GM12878 (cell line): ENCODE data around the gene NUMB. TPM values are rescaled to one million over a fixed set of nuclear protein-coding genes. Genes with fewer than 3 reads are reported as not detected.

Experiments
- ATAC-seq: fragments of 200-7000 bp; cut with Tn5 transposase; 3 replicates; pipeline ENCODE4 v1.9.1; 2020; ENCODE audit warnings: mild to moderate bottlenecking, moderate library complexity
- BruUV-seq: library from RNA; stranded (reverse); fragments of 400-500 nt; replicated peaks from 2 replicates; lab custom pipeline; 2021; lab: Mats Ljungman, UMichigan
- CTCF ChIA-PET: fragments of 300-600 bp; sonication (Branson Sonifier 250); formaldehyde crosslinking; extraction: SDS; loops from one replicate; lab custom pipeline; 2021; ENCODE audit warnings: inconsistent platforms; lab: Yijun Ruan, JAX
- POLR2A ChIA-PET: fragments of 350-600 bp; formaldehyde crosslinking; extraction: SDS; loops from one replicate; lab custom pipeline; 2021; ENCODE audit warnings: inconsistent platforms; lab: Charles Lee
- RAD21 ChIA-PET: fragments of 300-600 bp; sonication (Branson Sonifier 250); formaldehyde crosslinking; loops from one replicate; lab custom pipeline; 2023; ENCODE audit warnings: antibody characterized with exemption; ENCODE audit not compliant: unreplicated experiment; lab: Charles Lee
- SMC1A ChIA-PET: fragments of 300-600 bp; sonication (Branson Sonifier 250); formaldehyde crosslinking; loops from one replicate; lab custom pipeline; 2023; ENCODE audit not compliant: unreplicated experiment, uncharacterized antibody; lab: Charles Lee
- DNase-seq: peaks from one replicate; pipeline ENCODE4 v3.0.0-alpha.2; 2011; ENCODE audit warnings: low read depth, low spot score
- FAIRE-seq: peaks from 3 replicates; lab custom pipeline; 2011; peaks lifted over from hg19 to GRCh38; lab: Jason Lieb, UNC
- H2AFZ ChIP-seq: 2 replicates; pipeline ENCODE4 v1.6.0; 2011; ENCODE audit warnings: low read depth, low read length, control low read depth; ENCODE audit not compliant: control insufficient read depth
- H3K27ac ChIP-seq: 2 replicates; pipeline ENCODE4 v1.5.1; 2011; ENCODE audit warnings: control low read depth; ENCODE audit not compliant: control insufficient read depth, insufficient read depth
- H3K27me3 ChIP-seq, 2 experiments: replicated peaks in 1 of 2; 2 replicates each; pipeline versions ENCODE4 v1.6.0 to v1.6.1; 2011; ENCODE audit warnings: low read length in 1 of 2; ENCODE audit not compliant: control insufficient read depth in 2 of 2, insufficient read depth in 2 of 2
- H3K36me3 ChIP-seq, 2 experiments: 2 replicates each; pipeline ENCODE4 v1.5.1; 2011; ENCODE audit warnings: low read length in 1 of 2; ENCODE audit not compliant: control insufficient read depth in 2 of 2, insufficient read depth in 2 of 2
- H3K4me1 ChIP-seq: 2 replicates; pipeline ENCODE4 v1.6.1; 2011; ENCODE audit warnings: mild to moderate bottlenecking, low read length, moderate library complexity, mixed read lengths; ENCODE audit not compliant: control insufficient read depth, insufficient read depth
- H3K4me2 ChIP-seq: 2 replicates; pipeline ENCODE4 v1.6.0; 2011; ENCODE audit warnings: control low read depth; ENCODE audit not compliant: control insufficient read depth, insufficient read depth
- H3K4me3 ChIP-seq: fragments of 200-600 bp; sonication (generic); 2 replicates; pipeline ENCODE4 v1.5.1; 2016
- H3K79me2 ChIP-seq: 2 replicates; pipeline ENCODE4 v1.6.0; 2011; ENCODE audit warnings: low read length; ENCODE audit not compliant: control insufficient read depth, insufficient read depth
- H3K9ac ChIP-seq: 2 replicates; pipeline ENCODE4 v1.8.0; 2011; ENCODE audit warnings: low read length, control low read depth, mixed read lengths; ENCODE audit not compliant: control insufficient read depth, insufficient read depth
- H3K9me3 ChIP-seq: replicated peaks from 3 replicates; pipeline ENCODE4 v1.5.1; 2011; ENCODE audit warnings: mild to moderate bottlenecking, low read length; ENCODE audit not compliant: control insufficient read depth, insufficient read depth
- H4K20me1 ChIP-seq: 2 replicates; pipeline ENCODE4 v1.6.0; 2011; ENCODE audit not compliant: control insufficient read depth, insufficient read depth
- CBX3 ChIP-seq: fragments of 200-600 bp; sonication (generic); IDR thresholded peaks from 2 replicates; pipeline ENCODE4 v1.6.1; 2016; ENCODE audit warnings: low read depth, borderline replicate concordance
- CREB1 ChIP-seq: IDR thresholded peaks from 2 replicates; pipeline ENCODE4 v1.6.1; 2012; ENCODE audit warnings: low read depth, mild to moderate bottlenecking, inconsistent platforms
- HDAC6 ChIP-seq: fragments of 200-600 bp; sonication (generic); IDR thresholded peaks from one replicate; pipeline ENCODE4 v1.8.0; 2017; ENCODE audit warnings: antibody characterized with exemption; ENCODE audit not compliant: unreplicated experiment
- IKZF2 ChIP-seq, 2 experiments: fragments of 450-650 bp; IDR thresholded peaks; 2 replicates each; pipeline ENCODE4 v1.6.1; 2017; ENCODE audit warnings: mild to moderate bottlenecking in 2 of 2, moderate library complexity in 2 of 2
- IRF3 ChIP-seq: fragments of 450-650 bp; IDR thresholded peaks from 2 replicates; pipeline ENCODE4 v1.6.1; 2014; ENCODE audit warnings: mild to moderate bottlenecking
- LARP7 ChIP-seq: fragments of 450-650 bp; IDR thresholded peaks from 2 replicates; pipeline ENCODE4 v1.6.1; 2017; ENCODE audit warnings: mild to moderate bottlenecking
- NFXL1 ChIP-seq: fragments of 450-650 bp; IDR thresholded peaks from 2 replicates; pipeline ENCODE4 v1.6.1; 2017; ENCODE audit warnings: antibody characterized with exemption, mild to moderate bottlenecking, borderline replicate concordance
- NFYB ChIP-seq: IDR thresholded peaks from 2 replicates; pipeline ENCODE4 v1.6.1; 2011; ENCODE audit warnings: low read depth, mild to moderate bottlenecking, low read length, improper control_type of control experiment, moderate library complexity; ENCODE audit not compliant: insufficient read depth
- RBBP5 ChIP-seq: fragments of 200-600 bp; sonication (generic); conservative IDR thresholded peaks from 2 replicates; pipeline ENCODE4 v1.6.1; 2016
- SUPT20H ChIP-seq: IDR thresholded peaks from 2 replicates; pipeline ENCODE4 v1.6.1; 2011; ENCODE audit warnings: low read depth, mild to moderate bottlenecking, low read length, moderate library complexity, borderline replicate concordance; ENCODE audit not compliant: control insufficient read depth
- SUZ12 ChIP-seq: fragments of 200-600 bp; sonication (generic); IDR thresholded peaks from one replicate; pipeline ENCODE4 v1.6.1; 2018; ENCODE audit warnings: antibody characterized with exemption, mild to moderate bottlenecking; ENCODE audit not compliant: unreplicated experiment
- WRNIP1 ChIP-seq: IDR thresholded peaks from 2 replicates; pipeline ENCODE4 v1.6.1; 2011; ENCODE audit warnings: low read depth, low read length, improper control_type of control experiment, borderline replicate concordance
- ZNF274 ChIP-seq: IDR thresholded peaks from one replicate; pipeline ENCODE4 v1.8.0; 2011; ENCODE audit not compliant: insufficient read length, insufficient read depth
- ZNF592 ChIP-seq: fragments of 450-650 bp; IDR thresholded peaks from 2 replicates; pipeline ENCODE4 v1.6.1; 2017; ENCODE audit warnings: mild to moderate bottlenecking, moderate library complexity
- WGBS: methylation state at CpG from one replicate; pipeline ENCODE4 v1.1.6; 2016; ENCODE audit warnings: low lambda C conversion rate; ENCODE audit not compliant: insufficient replicate concordance, insufficient coverage; ENCODE audit errors: missing lambda C conversion rate; 5-methylcytosine and 5-hydroxymethylcytosine counted together
- in situ Hi-C: fragments of 300-500 bp; cut with MboI; formaldehyde crosslinking; loops from 9 replicates; pipeline ENCODE4 v1.14.3; 2018; ENCODE audit warnings: mixed read lengths
- intact Hi-C: fragments of 100-400 bp; cut with micrococcal nuclease; formaldehyde crosslinking; loops from one replicate; pipeline ENCODE4 v1.14.2; 2022; ENCODE audit not compliant: unreplicated experiment
- polyA plus RNA-seq, 11 experiments: library from polyadenylated mRNA; depleted of rRNA in 4 of 11; unstranded in 6 of 11; stranded (reverse) in 5 of 11; fragments of >200 nt; fragmentation: Nextera tagmentation in 4 of 11; fragmentation: Illumina TruSeq in 1 of 11; extraction: Ambion mirVana in 4 of 11; extraction: Trizol in 1 of 11; gene quantifications; 1 replicate in 1 of 11; 2 replicates in 10 of 11; pipeline versions ENCODE4 v1.2.1 to v1.2.3, GENCODE V29; 2011 to 2016; ENCODE audit warnings: inconsistent platforms in 2 of 11, missing spikeins in 2 of 11, low read depth in 1 of 11
- total RNA-seq, 4 experiments: library from RNA; depleted of rRNA in 3 of 4; stranded (reverse); fragments of >200 nt in 3 of 4; fragmentation: Illumina TruSeq in 1 of 4; extraction: Trizol in 1 of 4; gene quantifications; 2 replicates each; pipeline versions ENCODE4 v1.2.1 to v1.2.3, GENCODE V29; 2013 to 2021
- TF ChIP-seq, protein P1 (sequence below): fragments of 450-650 bp; IDR thresholded peaks from 2 replicates; pipeline ENCODE4 v1.6.1; 2017; ENCODE audit warnings: antibody characterized with exemption, mild to moderate bottlenecking, moderate library complexity
- TF ChIP-seq, protein P2 (sequence below): IDR thresholded peaks from 2 replicates; pipeline ENCODE4 v1.6.1; 2012; ENCODE audit warnings: low read depth, low read length, improper control_type of control experiment

The NUMB gene
- total and polyA plus RNA-seq, 10 of the 15 experiments (the other 5 are each of a cell fraction or from before 2014, with no cell fraction given): 22.0 to 147 (median 48.9) TPM

DNA sequence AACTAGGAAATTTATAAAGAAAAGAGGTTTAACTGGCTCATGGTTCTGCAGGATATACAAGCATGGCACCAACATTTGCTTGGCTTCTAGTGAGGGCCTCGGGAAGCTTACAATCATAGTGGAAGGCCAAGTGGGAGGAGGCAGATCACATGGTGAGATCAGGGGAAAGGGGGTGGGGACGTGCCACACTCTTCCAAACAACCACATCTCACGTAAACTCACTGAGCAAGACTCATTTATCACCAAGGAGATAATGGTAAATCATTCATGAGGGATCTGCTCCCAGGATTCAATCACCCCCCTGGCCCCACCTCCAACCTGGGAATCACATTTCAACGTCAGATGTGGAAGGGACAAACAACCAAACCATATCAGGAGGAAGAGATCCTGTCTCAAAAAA, 35.8 kb downstream of the NUMB start:
- peaks cover 17% of the 10 kb centered on the region for H3K79me2 ChIP-seq
- no peak overlapping the region for H2AFZ ChIP-seq
- H3K36me3 ChIP-seq: peaks cover 2 to 7% of the 10 kb centered on the region in 2 experiments; a peak in 3 of 4 replicates
- intact Hi-C loops: no loop called here
- in situ Hi-C loops: no loop called here
- no peaks in the 10 kb centered on the region for H3K27me3 ChIP-seq
- no peak overlapping the region for H3K4me3 ChIP-seq
- SMC1A ChIA-PET: interaction anchor here (0.5 to 0.9 kb wide), 2 partner anchors 21 to 22 kb away, joined by 3 read pairs; no protein-coding TSS in a partner anchor
- POLR2A ChIA-PET: interaction anchor here (0.7 to 1.2 kb wide), 4 partner anchors 10 to 124 kb away, joined by 3 to 4 read pairs (median 4); no protein-coding TSS in a partner anchor
- no peaks in the 10 kb centered on the region for H3K9me3 ChIP-seq
- DNase-seq: no peak
- H3K4me1 ChIP-seq: peaks cover 10% of the 10 kb centered on the region
- no TSS peak for BruUV-seq
- RAD21 ChIA-PET: no interaction called here
- ATAC-seq: no peak
- no peak overlapping the region for H3K4me2 ChIP-seq
- no peak overlapping the region for H3K9ac ChIP-seq
- FAIRE-seq: no peak
- no peak overlapping the region for H3K27ac ChIP-seq
- 83% methylated on average over 4 of the region's 4 CpGs for WGBS
- CTCF ChIA-PET: interaction anchor here (0.6 kb wide), 1 partner anchor 889 kb away, joined by 3 read pairs; no protein-coding TSS in a partner anchor
- no peaks in the 10 kb centered on the region; the same call in 1 of the 2 replicates for H4K20me1 ChIP-seq
- TF ChIP-seq SUPT20H (no peak), NFYB (no peak), SUZ12 (no peak), ZNF274 (no peak), CBX3 (no peak), IKZF2 (IDR thresholded peaks at IDR 0.05) (no peak; a peak in 1 of 4 replicates), CREB1 (no peak), WRNIP1 (no peak), ZNF592 (no peak), RBBP5 (no peak), LARP7 (no peak), IRF3 (no peak), HDAC6 (no peak), NFXL1 (no peak)
- TF ChIP-seq, protein P1, sequence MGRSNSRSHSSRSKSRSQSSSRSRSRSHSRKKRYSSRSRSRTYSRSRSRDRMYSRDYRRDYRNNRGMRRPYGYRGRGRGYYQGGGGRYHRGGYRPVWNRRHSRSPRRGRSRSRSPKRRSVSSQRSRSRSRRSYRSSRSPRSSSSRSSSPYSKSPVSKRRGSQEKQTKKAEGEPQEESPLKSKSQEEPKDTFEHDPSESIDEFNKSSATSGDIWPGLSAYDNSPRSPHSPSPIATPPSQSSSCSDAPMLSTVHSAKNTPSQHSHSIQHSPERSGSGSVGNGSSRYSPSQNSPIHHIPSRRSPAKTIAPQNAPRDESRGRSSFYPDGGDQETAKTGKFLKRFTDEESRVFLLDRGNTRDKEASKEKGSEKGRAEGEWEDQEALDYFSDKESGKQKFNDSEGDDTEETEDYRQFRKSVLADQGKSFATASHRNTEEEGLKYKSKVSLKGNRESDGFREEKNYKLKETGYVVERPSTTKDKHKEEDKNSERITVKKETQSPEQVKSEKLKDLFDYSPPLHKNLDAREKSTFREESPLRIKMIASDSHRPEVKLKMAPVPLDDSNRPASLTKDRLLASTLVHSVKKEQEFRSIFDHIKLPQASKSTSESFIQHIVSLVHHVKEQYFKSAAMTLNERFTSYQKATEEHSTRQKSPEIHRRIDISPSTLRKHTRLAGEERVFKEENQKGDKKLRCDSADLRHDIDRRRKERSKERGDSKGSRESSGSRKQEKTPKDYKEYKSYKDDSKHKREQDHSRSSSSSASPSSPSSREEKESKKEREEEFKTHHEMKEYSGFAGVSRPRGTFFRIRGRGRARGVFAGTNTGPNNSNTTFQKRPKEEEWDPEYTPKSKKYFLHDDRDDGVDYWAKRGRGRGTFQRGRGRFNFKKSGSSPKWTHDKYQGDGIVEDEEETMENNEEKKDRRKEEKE: no peak
- TF ChIP-seq, protein P2, sequence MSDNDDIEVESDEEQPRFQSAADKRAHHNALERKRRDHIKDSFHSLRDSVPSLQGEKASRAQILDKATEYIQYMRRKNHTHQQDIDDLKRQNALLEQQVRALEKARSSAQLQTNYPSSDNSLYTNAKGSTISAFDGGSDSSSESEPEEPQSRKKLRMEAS: no peak
